Neural cell (in vitro differentiated cells): Measurements from ENCODE around the gene STK40. TPM values are rescaled to one million over a fixed set of nuclear protein-coding genes. Genes with fewer than 3 reads are reported as not detected.

Source experiments
- H2AFZ ChIP-seq: fragments of 200-600, 300-800 bp; sonication (generic), shearing (Covaris generic); 2 replicates; pipeline ENCODE4 v1.6.0; 2014; ENCODE audit warnings: low read depth, mild to moderate bottlenecking, antibody characterized with exemption, low read length, moderate library complexity
- H3F3A ChIP-seq: fragments of 200-600 bp; shearing (Covaris generic); 2 replicates; pipeline ENCODE4 v1.6.1; 2016; ENCODE audit warnings: mild to moderate bottlenecking, moderate library complexity, mixed read lengths, antibody characterized with exemption, low read length; ENCODE audit not compliant: insufficient read depth, poor library complexity, severe bottlenecking
- H3K27ac ChIP-seq: fragments of 200-600, 300-800 bp; sonication (generic), shearing (Covaris generic); 2 replicates; pipeline ENCODE4 v1.5.1; 2014; ENCODE audit warnings: mild to moderate bottlenecking, low read length, moderate library complexity
- H3K27me3 ChIP-seq: fragments of 300-800, 200-600 bp; sonication (generic), shearing (Covaris generic); 2 replicates; pipeline ENCODE4 v1.6.0; 2014; ENCODE audit warnings: mild to moderate bottlenecking, low read depth, low read length, moderate library complexity; ENCODE audit not compliant: insufficient read depth
- H3K36me3 ChIP-seq: fragments of 300-800, 200-600 bp; sonication (generic), shearing (Covaris generic); 2 replicates; pipeline ENCODE4 v1.5.1; 2014; ENCODE audit warnings: mild to moderate bottlenecking, antibody characterized with exemption, low read length, moderate library complexity; ENCODE audit not compliant: insufficient read depth
- H3K4me2 ChIP-seq: fragments of 300-800, 200-600 bp; sonication (generic), shearing (Covaris generic); 2 replicates; pipeline ENCODE4 v1.6.0; 2014; ENCODE audit warnings: mild to moderate bottlenecking, low read length
- H3K4me3 ChIP-seq: fragments of 300-800, 200-600 bp; sonication (generic), shearing (Covaris generic); 2 replicates; pipeline ENCODE4 v1.5.1; 2014; ENCODE audit warnings: mild to moderate bottlenecking, low read length, moderate library complexity
- H3K79me2 ChIP-seq: fragments of 200-600 bp; shearing (Covaris generic); replicated peaks from 2 replicates; pipeline ENCODE4 v1.6.0; 2014; ENCODE audit warnings: mild to moderate bottlenecking, low read length, moderate library complexity; ENCODE audit not compliant: insufficient read depth
- H3K9ac ChIP-seq: fragments of 300-800, 200-600 bp; sonication (generic), shearing (Covaris generic); 2 replicates; pipeline ENCODE4 v1.6.1; 2016; ENCODE audit warnings: mild to moderate bottlenecking, low read length, mixed read lengths
- H3K9me2 ChIP-seq: fragments of 200-600 bp; shearing (Covaris generic); 2 replicates; pipeline ENCODE4 v1.6.1; 2016; ENCODE audit warnings: mild to moderate bottlenecking, low read length, mixed read lengths; ENCODE audit not compliant: insufficient read depth
- H3K9me3 ChIP-seq: fragments of 200-600, 300-800 bp; sonication (generic), shearing (Covaris generic); 2 replicates; pipeline ENCODE4 v1.6.1; 2016; ENCODE audit warnings: mild to moderate bottlenecking, mixed run types, low read length, moderate library complexity, mixed read lengths
- H4K20me1 ChIP-seq: fragments of 200-600 bp; shearing (Covaris generic); 2 replicates; pipeline ENCODE4 v1.6.1; 2016; ENCODE audit warnings: mild to moderate bottlenecking, mixed run types; ENCODE audit not compliant: insufficient read depth
- EP300 ChIP-seq: fragments of 450-650 bp; conservative IDR thresholded peaks from 2 replicates; pipeline ENCODE4 v1.6.1; 2014; ENCODE audit warnings: antibody characterized with exemption, mild to moderate bottlenecking, moderate library complexity; ENCODE audit not compliant: poor library complexity, severe bottlenecking
- EZH2 ChIP-seq: fragments of 200-600, 300-800 bp; shearing (Covaris generic), sonication (generic); IDR thresholded peaks from 2 replicates; pipeline ENCODE4 v1.6.1; 2014; ENCODE audit warnings: antibody characterized with exemption, low read length, borderline replicate concordance, mild to moderate bottlenecking; ENCODE audit not compliant: insufficient read depth, poor library complexity, severe bottlenecking
- MXI1 ChIP-seq: fragments of 450-650 bp; conservative IDR thresholded peaks from 2 replicates; pipeline ENCODE4 v1.6.1; 2014; ENCODE audit warnings: antibody characterized with exemption, mild to moderate bottlenecking; ENCODE audit not compliant: poor library complexity, severe bottlenecking
- POLR2AphosphoS5 ChIP-seq: IDR thresholded peaks from 2 replicates; pipeline ENCODE4 v1.6.1; 2012
- RAD21 ChIP-seq: fragments of 450-650 bp; conservative IDR thresholded peaks from 2 replicates; pipeline ENCODE4 v1.6.1; 2014; ENCODE audit warnings: antibody characterized with exemption, mild to moderate bottlenecking, moderate library complexity
- SMC3 ChIP-seq: fragments of 450-650 bp; conservative IDR thresholded peaks from 2 replicates; pipeline ENCODE4 v1.6.1; 2014; ENCODE audit warnings: antibody characterized with exemption, mild to moderate bottlenecking, moderate library complexity; ENCODE audit not compliant: poor library complexity
- TAF1 ChIP-seq: IDR thresholded peaks from 2 replicates; pipeline ENCODE4 v1.6.1; 2012; ENCODE audit warnings: low read depth
- polyA plus RNA-seq: library from polyadenylated mRNA; depleted of rRNA; stranded (reverse); fragments of >200 nt; gene quantifications from 2 replicates; pipeline ENCODE4 v1.2.3, GENCODE V29; 2014
- TF ChIP-seq, protein P1 (sequence below): fragments of 450-650 bp; IDR thresholded peaks from 2 replicates; pipeline ENCODE4 v1.5.1; 2014; ENCODE audit warnings: antibody characterized with exemption, mild to moderate bottlenecking, moderate library complexity; ENCODE audit not compliant: poor library complexity, severe bottlenecking
- TF ChIP-seq, protein P2 (sequence below): IDR thresholded peaks from 2 replicates; pipeline ENCODE4 v1.6.1; 2012; ENCODE audit warnings: borderline replicate concordance

Gene STK40
- polyA plus RNA-seq, 1 donor from 2014 or later: 8.4 TPM

DNA sequence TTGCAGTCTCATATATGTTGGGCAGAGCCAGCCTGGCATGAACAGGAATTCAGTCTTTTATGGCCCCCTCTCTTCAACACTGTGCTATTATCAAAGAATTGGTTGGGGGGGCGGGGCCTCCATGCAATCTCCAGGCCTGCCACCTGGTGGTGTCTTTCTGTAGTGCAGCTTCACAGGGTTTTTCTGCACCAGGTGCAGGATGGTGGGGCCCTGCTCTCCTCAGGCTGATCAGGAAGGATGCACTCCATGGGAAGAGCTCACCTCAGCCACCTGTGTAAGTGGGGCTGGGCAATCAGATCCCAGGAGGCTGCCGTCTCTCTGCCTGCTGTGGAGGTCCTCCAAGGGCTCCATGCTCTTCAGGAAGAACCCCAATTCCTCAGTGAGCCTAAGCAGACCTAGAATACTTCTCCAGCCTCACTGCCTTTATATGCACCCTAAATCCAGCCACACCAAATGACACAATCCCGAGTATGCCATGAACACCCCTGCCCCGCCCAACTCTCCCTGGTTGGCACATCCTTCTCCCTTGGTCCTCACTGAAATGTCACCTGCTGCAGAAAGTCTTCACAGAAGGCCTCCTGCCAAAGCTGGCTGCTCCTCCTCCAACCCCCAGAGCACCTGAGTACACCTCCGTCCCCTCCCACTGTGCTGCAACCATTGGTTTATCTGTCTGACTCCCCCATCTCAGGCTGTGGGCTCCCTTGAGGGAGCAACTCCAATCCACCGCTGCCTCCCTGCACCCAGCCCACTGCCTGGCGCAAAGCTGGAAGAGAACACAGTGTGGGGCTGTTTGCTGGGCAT lies 16.5 kb downstream of the STK40 start:
- Histone ChIP-seq H3K9me3 (no peaks in the 10 kb centered on the region), H3K27ac (no peak overlapping the region), H3K27me3 (no peaks in the 10 kb centered on the region), H3K4me3 (no peak overlapping the region), H4K20me1 (no peaks in the 10 kb centered on the region), H3K4me2 (no peak overlapping the region), H3F3A (no peaks in the 10 kb centered on the region), H3K79me2 (peaks cover 3% of the 10 kb centered on the region), H3K9me2 (no peaks in the 10 kb centered on the region), H3K9ac (no peak overlapping the region), H2AFZ (no peak overlapping the region), H3K36me3 (no peaks in the 10 kb centered on the region)
- TF ChIP-seq POLR2AphosphoS5 (no peak), TAF1 (no peak), MXI1 (no peak), RAD21 (peak; percentile 70), SMC3 (peak; percentile 86), EP300 (no peak), EZH2 (no peak)
- TF ChIP-seq, protein P1, sequence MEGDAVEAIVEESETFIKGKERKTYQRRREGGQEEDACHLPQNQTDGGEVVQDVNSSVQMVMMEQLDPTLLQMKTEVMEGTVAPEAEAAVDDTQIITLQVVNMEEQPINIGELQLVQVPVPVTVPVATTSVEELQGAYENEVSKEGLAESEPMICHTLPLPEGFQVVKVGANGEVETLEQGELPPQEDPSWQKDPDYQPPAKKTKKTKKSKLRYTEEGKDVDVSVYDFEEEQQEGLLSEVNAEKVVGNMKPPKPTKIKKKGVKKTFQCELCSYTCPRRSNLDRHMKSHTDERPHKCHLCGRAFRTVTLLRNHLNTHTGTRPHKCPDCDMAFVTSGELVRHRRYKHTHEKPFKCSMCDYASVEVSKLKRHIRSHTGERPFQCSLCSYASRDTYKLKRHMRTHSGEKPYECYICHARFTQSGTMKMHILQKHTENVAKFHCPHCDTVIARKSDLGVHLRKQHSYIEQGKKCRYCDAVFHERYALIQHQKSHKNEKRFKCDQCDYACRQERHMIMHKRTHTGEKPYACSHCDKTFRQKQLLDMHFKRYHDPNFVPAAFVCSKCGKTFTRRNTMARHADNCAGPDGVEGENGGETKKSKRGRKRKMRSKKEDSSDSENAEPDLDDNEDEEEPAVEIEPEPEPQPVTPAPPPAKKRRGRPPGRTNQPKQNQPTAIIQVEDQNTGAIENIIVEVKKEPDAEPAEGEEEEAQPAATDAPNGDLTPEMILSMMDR: peak; percentile 88
- TF ChIP-seq, protein P2, sequence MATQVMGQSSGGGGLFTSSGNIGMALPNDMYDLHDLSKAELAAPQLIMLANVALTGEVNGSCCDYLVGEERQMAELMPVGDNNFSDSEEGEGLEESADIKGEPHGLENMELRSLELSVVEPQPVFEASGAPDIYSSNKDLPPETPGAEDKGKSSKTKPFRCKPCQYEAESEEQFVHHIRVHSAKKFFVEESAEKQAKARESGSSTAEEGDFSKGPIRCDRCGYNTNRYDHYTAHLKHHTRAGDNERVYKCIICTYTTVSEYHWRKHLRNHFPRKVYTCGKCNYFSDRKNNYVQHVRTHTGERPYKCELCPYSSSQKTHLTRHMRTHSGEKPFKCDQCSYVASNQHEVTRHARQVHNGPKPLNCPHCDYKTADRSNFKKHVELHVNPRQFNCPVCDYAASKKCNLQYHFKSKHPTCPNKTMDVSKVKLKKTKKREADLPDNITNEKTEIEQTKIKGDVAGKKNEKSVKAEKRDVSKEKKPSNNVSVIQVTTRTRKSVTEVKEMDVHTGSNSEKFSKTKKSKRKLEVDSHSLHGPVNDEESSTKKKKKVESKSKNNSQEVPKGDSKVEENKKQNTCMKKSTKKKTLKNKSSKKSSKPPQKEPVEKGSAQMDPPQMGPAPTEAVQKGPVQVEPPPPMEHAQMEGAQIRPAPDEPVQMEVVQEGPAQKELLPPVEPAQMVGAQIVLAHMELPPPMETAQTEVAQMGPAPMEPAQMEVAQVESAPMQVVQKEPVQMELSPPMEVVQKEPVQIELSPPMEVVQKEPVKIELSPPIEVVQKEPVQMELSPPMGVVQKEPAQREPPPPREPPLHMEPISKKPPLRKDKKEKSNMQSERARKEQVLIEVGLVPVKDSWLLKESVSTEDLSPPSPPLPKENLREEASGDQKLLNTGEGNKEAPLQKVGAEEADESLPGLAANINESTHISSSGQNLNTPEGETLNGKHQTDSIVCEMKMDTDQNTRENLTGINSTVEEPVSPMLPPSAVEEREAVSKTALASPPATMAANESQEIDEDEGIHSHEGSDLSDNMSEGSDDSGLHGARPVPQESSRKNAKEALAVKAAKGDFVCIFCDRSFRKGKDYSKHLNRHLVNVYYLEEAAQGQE: no peak

DNA sequence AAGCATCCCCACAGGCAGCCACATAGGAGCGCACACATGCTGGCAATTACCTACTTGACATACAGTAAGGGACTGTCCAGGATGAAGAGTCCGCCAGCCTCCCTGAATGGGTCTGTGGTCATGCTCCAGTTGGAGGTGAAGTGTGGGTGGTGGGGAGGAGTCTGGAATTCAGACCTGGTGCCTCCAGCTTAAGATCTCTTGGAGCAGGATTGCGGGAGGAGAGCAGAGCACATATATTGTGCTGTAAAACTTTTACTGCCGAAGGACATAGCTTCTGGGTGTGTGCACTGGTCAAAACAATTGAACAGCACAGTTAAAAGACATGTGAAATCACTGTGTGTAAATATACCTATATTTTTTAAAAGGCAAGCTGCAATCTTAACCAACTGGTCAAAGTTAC lies 17.9 kb downstream of the STK40 start:
- Histone ChIP-seq H3K9me2 (no peaks in the 10 kb centered on the region), H3K27ac (no peak overlapping the region), H3K4me2 (no peak overlapping the region), H3K9ac (no peak overlapping the region), H3K36me3 (no peaks in the 10 kb centered on the region), H3F3A (no peaks in the 10 kb centered on the region), H2AFZ (no peak overlapping the region), H3K79me2 (peaks cover 3% of the 10 kb centered on the region), H4K20me1 (no peaks in the 10 kb centered on the region), H3K9me3 (no peaks in the 10 kb centered on the region), H3K4me3 (no peak overlapping the region), H3K27me3 (no peaks in the 10 kb centered on the region)
- TF ChIP-seq EP300 (no peak), TAF1 (no peak), EZH2 (no peak), SMC3 (no peak), POLR2AphosphoS5 (no peak), RAD21 (no peak), MXI1 (no peak)
- TF ChIP-seq, protein P2: no peak
- TF ChIP-seq, protein P1: no peak
